Nasal cavity respiratory epithelium epithelial cell of viscerocranial mucosa (primary cell): ENCODE measurements around the gene ZBTB8OS. TPM values are rescaled to one million over a fixed set of nuclear protein-coding genes. Genes with fewer than 3 reads are reported as not detected.

ENCODE experiments used
- total RNA-seq: library from RNA; depleted of rRNA; stranded (reverse); fragments of >200 nt; gene quantifications from 2 replicates; pipeline ENCODE4 v1.2.3, GENCODE V29; 2014

ZBTB8OS gene
- 46.2 and 54.0 TPM in 2 replicates for total RNA-seq

GRCh38 chr1:32650248-32650751 lies at the start of gene ZBTB8OS:
TSS of gene ZBTB8OS (minus strand) at chr1:32650550. CDS start at chr1:32650529, 21 bp downstream.

DNA sequence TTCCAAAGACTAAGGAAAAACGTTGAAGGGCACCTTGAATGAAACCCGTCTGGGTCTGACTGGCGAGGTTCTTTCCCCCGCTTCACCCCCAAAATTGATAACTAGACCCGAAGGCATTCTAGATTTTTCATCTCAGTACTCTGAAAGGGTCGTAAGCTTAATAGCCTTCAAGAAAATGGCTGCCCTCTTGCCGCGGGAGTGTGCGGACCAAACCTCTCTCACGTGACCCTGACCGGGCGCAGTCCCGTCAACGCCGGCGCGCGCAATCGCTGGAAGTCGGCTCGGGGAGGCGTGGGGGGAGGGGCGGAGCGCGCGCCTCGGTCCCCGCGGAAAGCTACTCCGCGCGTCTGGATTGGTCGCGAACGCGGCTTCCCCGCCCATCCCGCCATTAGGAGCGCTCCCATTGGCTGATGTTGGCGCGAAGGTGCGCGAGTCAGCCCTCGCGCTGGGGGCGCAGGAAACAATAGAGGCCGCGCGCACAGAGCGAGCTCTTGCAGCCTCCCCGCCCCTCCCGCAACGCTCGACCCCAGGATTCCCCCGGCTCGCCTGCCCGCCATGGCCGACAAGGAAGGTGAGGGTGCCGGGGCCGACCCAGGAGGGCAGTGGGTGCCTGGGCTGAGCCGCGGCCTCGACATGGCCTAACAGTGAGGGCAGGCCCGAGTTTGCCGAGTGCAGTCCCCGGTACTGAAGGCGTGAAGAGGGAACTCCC lies 556 bp upstream of the ZBTB8OS start, which contains the start of gene RBBP4:
Gene RBBP4 (plus strand): TSS at position 457 of the 709 bp plus-strand sequence. CDS start 99 bp downstream, at position 556.

Other genes starting within 250 kb of the ZBTB8OS start
- not detected in 2 replicates for gene ZBTB8B, start 185.5 kb downstream of the ZBTB8OS start, total RNA-seq
- 10.6 and 11.3 TPM in 2 replicates for gene ZBTB8A, start 111.1 kb downstream of the ZBTB8OS start, total RNA-seq
- gene RBBP4, start 658 bp upstream of the ZBTB8OS start, total RNA-seq, result 105 and 164 TPM in 2 replicates
- 1.7 and 10.9 TPM in 2 replicates for gene SYNC, start 52.2 kb upstream of the ZBTB8OS start, total RNA-seq
- 244 and 362 TPM in 2 replicates for gene YARS1, start 166.8 kb upstream of the ZBTB8OS start, total RNA-seq
- gene S100PBP, start 167.1 kb upstream of the ZBTB8OS start, total RNA-seq, result 17.4 and 46.9 TPM in 2 replicates
- under 0.01 TPM in 1 of 2 replicates, not detected in the other for gene FNDC5, start 220.4 kb upstream of the ZBTB8OS start, total RNA-seq
- not detected in 2 replicates for gene HPCA, start 235.9 kb upstream of the ZBTB8OS start, total RNA-seq